Measurements from ENCODE around the gene IL2RA. TPM values are rescaled to one million over a fixed set of nuclear protein-coding genes. Genes with fewer than 3 reads are reported as not detected.
"Not testable (repeated sequence)": the region's sequence is repeated elsewhere in the genome, so short reads cannot be mapped to it uniquely, and the experiment has no call there.

The IL2RA gene
- polyA plus RNA-seq, 1 donor, result 0.05 TPM

DNA sequence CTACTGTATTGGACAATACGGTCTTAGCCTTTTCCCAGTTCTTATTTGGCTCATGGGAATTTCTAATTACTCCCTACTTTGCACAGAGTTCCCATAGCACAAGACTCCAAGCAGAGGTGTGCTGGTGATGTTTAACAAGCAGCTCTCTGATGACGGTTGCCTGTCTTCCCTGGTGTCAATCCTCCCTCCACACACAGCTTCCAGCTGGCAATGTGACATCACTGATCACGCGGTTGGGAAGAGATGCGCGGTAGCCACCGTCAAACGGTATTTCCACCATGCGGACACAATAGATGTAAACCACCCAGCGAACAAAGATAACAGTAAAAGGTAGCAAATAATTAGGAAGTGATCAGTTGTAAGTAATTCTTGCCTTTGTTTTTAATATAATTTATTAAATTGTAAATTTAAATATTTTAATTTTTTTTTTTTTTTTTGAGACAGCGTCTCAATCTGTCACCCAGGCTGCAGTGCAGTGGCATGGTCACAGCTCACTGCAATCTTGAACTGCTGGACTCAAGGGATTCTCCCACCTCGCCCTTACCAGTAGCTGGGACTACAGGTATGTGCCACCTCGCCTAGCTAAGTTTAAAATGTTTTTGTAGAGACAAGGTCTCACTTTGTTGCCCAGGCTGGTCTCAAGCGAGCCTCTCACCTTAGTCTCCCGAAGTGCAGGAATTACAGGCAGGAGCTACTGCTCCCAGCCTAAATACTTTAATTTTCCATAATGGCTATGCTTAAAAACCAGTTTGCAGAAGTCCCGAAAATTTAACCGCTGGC, 48.6 kb downstream of the IL2RA start:
- no peak for DNase-seq

DNA sequence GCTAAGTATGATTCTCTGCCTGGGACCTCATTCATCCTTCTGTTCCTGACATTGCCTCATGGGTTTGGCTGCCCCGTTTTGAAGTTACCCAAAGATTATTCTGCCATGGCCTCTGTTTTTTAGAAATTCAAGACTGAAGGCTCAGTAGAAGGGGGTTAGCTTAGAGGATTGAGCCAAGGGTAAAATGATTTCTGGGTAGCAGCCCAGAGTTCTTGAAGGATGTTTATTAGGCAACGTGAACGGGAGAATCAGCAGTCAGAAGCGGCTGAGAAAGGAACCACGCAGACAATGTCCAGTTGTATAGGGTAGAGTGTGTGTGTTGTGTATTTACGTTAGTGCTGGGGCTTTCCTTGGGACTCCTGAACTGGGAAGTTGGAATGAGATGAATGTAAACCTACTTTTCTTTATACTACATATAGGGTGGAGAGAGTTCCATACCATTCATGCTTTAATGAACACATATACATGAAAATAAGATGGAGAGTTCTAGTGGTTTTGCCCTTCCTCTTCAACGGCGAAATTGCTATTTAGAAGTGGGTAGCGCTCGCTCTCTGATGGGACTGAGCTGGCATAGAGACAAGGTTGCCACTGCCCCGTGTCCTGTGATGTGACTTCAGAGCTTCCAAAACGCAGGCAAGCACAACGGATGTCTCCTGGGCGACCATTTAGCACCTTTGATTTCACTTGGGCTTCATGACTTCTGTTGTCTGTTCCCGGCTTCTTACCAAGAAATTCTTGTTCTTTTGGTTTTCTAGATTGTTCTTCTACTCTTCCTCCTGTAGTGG, 49.9 kb downstream of the IL2RA start:
- DNase-seq, result no peak

DNA sequence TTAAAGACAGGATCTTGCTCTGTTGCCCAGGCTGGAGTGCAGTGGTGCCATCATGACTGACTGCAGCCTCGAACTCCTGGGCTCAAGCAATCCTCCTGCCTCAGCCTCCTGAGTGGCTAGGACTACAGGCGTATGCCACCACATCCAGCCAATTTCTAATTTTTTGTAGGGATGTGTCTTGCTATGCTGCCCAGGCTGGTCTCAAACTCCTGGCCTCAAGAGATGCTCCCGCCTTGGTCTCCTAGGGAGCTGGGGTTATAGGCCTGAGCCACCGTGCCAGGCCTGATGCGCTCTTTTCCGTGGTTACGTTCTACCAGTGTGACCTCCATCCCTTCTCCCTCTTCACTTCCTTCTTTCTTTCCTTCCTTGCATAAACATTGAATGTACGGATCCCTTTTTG, 50.6 kb downstream of the IL2RA start:
- DNase-seq, result no peak

DNA sequence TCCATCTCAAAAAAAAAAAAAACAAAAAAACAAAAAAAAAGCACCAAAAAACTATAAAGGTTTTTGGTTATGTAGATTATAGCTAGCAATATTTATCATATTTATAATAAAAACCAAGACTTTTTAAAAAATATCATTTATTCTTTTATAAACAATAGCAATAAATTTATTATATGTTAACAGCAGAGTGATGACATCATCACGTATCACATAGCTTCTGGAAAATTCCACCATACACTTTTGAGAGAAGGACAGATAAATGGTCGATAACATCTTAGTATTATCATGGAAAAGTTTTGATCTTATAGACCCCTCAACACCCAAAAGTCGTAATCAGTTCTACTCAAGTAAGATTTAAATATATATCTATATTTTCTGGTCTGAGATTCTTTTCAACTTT, 51.6 kb downstream of the IL2RA start:
- no peak for DNase-seq

DNA sequence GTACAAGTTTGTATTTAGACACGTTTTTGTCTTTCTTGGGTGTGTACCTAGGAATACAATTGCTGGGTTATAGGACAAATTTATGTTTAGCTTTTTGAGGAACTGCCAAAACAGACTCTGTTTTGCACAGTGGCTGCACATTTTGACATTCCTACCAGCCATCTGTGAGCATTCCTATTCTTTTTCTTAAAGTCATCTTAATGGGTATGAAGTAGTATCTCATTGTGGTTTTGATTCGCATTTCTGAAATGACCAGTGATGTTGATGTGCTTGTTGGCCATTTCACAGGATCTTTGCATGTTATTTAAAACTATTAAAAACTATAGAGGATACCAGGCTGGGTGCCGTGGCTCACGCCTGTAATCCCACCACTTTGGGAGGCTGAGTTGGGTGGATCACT, 52.2 kb downstream of the IL2RA start:
- no peak for DNase-seq

DNA sequence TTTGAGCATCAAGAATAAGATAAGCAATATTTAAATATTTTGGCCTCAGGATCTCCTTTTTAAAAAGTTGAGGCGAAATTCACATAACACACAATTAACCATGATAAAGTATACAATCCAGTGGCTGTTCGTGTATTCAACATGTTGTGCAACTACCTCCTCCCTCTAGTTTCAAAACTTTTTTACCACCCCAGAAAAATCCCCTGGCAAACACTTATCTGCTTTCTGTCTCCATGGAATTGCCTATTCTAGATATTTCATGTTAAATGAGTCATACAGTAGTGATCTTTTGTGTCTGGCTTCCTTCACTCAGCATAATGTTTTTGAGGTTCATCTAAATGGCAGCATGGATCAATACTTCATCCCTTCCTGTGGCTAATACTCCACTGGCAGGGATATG, 53.0 kb downstream of the IL2RA start:
- no peak for DNase-seq

DNA sequence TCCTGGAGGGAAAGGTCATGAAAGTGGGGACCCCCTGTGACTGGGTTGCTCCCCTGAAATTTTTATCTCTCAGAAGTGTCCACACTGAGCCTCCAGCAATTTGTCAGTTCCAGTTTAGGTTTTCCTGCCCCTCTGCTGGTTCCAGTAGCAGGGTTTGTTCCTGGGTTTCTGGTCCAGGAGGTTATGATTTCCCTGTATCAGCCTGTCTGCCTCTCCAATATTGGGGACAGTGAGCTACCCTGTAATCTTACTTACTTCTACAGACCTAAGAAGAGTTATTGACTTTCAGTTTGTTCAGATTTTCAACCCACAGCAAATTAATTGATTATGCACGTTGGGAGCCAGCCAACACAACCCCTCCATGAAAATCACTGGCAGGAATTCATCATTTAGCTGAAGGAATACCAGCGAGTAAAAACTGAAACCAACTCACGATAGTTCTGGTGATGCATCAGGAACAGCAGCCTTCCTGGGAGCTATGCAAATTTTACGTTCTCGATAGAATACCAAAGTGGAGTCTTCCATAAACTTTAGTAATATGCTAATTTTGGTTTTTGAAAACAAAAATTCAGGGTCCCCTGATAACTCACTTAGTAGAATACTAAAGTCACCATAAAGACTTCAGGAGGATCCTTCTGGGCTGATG, 53.5 kb downstream of the IL2RA start:
- DNase-seq, result no peak

DNA sequence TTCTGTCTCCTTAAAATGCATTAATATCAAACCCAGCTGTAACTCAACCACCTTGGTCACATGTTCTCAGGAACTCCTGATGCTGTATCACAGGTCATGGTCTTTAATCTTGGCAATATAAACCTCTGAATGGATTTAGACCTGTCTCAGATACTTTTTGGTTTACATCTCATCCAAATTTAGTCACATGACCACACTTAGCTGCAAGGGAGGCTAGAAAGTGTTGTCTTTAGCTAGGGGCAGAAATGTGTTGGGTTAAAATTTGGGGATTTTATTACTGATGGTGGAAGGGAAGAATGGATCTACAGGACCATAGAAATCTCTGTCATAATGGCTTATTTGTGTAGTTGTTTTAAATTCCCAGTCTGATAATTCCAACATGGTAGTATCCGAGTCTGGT, 55.2 kb downstream of the IL2RA start:
- no peak for DNase-seq

DNA sequence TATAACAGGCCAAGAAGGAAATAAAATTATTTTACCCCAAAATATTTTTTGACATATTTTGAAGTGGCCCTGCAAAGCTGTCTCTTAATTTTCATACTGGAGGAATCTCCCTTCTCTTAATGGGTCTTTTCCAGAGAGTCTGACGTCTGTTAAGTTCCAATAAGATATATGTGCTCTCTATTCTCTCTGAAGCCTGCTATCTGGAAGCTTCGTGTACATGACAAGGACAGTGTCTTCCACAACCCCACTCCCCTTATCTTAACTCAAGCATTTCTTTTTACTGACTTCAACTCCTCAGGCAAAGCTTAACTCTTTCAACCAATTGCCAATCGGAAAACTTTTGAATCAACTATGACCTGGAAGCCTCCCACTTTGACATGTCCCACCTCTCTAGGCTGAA, 55.6 kb downstream of the IL2RA start:
- no peak for DNase-seq

DNA sequence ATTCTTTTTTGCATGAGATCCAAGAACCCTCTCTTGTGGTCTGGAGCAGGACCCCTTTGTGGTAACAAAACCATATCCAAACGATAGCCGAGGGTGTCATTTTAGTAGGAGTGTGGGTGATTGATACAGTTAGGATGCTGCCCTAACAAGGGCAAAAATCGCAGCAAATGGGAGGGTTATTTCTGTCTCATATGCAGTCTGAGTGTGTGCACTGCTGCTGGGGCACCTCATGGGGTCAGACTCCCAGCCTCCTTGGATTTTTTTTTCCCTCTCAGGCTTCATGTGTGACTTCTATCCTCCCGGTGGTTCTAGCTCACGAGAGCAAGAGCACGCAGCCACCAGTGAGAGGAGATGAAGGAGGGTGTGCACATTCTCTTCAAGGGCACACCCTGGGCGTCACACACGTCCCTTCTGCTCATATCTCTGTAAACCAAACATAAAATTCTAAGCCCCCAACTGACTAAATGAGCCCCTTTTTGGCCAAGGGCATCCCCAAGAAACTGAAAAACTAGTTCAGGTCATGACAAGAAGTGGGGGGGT, 56.2 kb downstream of the IL2RA start:
- no peak for DNase-seq

DNA sequence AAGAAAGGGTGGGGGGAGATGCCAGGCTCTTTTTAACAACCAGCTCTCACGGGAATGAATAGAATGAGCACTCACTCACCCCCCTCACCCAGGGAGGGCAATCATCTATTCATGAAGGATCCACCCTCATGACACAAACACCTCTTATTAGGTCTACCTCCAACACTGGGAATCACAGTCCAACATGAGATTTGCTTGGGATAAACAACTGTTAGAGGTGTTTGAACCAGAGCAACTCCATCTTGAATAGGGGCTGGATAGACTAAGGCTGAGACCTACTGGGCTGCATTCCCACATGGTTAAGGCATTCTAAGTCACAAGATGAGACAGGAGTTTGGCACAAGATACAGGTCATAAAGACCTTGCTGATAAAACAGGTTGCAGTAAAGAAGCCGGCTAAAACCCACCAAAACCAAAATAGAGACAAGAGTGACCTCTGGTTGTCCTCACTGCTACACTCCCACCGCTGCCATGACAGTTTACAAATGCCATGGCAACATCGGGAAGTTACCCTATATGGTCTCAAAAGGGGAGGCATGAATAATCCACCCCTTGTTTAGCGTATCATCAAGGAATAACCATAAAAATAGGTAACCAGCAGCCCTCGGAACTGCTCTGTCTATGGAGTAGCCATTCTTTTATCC, 56.9 kb downstream of the IL2RA start:
- DNase-seq, result not testable (repeated sequence)

DNA sequence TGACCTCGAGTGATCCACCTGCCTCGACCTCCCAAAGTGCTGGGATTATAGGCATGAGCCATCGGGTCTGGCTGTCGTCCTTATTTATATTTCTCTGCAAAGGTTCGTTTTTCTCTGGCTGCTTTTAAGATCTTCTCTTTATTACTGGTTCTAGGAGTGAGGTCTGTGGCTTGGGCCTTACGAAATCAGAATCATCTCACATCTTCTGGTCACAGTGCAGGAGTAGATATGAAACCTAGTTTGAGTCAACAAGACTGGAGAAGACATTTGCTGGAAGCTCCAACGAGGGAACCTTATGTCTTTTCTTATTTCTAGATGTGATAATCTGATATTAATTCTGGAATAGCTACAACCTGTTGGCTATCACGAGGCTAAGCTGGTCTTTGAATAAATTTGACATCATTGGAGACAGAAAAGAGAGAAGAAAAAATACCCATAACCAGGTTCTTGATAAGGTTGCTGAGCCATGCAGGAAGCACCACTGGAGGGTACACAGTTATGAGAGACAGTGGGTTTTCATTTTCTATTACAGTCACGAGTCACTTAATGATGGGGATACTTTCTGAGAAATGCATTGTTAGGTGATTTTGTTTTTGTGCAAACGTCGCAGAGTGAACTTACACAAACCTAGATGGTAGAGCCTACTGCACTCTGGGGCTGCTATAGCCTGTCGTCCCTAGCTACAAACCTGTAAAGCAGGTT, 59.2 kb downstream of the IL2RA start:
- no peak for DNase-seq

DNA sequence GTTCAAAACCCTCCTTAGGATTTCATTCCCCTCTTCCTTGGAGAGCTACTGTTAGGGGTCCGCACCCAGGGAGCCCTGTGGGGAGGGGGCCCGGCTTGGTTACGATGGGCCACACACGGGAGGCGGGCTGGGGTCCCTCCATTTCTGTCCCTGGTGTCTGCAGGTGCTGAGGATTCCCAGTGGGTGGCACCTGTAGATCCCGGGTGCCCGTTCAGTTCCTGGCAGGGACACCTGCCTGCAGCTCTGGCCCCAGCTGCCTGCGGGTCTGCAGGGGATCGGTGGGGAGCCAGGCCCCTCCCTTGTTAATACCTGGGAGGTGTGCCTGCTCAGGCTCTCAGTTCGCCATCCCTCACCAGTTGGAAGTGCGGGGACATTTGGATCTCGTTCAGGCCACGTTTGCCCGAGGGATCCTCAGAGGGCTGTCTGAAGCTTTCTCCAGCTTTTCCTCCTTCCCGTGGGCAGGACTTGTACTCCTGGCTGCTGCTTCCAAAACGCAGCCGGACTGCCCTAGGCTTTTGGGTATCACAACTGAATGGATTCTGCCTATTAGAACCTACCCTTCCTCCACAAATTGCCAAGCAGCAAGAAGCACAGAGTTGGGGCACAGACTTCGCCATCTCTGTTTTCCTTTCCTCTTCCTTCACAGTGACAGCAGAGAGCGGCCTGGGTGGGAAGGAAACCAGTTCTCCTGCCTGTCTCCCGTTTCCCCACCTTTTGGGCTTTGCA, 62.6 kb downstream of the IL2RA start:
- DNase-seq, result no peak

DNA sequence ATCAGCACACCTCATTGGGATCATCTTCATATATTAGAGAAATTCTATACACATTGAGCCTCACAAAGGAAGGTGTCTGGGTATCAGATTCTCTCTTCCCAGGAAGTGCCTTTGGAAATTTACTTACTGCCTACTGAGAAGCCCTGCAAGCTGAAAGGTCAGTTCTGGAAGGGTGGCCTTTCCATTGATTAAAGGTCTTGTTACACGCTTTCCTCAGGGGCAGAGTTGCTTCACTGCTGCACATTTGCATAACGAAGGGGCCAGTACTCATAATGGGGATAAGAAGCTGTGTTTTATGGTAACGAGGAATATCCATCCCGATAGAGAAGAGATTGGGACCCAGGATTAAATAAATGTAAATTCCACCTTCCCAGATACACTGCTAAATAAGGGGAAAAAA, 65.5 kb downstream of the IL2RA start:
- no peak for DNase-seq

DNA sequence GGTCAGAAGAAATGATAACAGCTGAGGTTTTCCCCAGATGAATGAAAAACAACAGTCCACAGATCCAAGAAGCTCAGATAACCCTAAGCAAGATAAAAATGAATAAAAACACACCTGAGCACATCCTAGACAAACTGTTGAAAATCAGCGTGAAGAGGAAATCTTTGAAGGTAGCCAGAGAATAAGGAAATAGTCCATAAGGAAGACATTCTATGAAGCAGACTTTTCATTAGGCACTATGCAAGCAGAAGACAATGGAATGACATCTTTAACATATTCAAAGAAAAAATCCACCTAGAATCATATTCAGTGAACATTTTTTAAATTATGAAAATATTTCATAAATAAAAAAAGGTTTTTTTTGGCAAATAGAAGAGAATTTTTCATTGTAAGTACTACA, 69.8 kb downstream of the IL2RA start:
- DNase-seq, result no peak

DNA sequence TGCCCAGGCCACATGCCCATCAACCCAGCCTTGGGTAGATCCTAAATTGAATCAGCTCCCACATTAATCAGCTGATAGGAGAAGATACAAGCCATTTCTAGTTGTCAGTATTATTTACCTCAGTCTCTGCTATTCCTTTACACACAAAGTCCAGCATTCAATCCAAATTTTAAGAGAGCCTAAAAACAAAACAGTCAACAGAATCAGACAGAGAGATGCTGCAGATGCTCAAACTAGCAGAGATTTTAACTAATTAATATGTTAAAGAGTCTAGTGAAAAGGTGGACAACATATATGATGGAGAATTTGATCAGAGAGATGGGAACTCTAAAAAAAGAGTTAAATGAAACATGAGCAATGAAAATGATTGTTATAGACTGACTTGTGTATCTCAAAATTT, 70.5 kb downstream of the IL2RA start:
- DNase-seq, result no peak

DNA sequence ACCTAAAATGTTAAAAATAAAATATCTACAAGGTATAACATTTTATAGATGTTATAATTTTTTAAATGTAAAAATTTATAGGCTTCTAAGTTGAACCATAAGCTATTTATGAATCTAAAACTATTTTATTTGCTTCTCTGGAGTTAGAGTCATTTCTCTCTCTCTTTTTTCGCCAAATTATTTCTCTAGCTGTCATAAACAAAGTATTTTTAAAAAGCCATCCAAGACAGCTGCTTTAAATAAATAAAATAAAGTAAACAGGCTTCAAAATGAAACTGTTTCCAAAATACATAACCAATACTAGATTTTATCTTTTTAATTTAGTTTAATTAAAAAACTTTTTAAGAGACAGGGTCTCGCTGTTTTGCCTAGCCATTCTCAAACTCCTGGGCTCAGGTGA, 72.4 kb downstream of the IL2RA start:
- no peak for DNase-seq

DNA sequence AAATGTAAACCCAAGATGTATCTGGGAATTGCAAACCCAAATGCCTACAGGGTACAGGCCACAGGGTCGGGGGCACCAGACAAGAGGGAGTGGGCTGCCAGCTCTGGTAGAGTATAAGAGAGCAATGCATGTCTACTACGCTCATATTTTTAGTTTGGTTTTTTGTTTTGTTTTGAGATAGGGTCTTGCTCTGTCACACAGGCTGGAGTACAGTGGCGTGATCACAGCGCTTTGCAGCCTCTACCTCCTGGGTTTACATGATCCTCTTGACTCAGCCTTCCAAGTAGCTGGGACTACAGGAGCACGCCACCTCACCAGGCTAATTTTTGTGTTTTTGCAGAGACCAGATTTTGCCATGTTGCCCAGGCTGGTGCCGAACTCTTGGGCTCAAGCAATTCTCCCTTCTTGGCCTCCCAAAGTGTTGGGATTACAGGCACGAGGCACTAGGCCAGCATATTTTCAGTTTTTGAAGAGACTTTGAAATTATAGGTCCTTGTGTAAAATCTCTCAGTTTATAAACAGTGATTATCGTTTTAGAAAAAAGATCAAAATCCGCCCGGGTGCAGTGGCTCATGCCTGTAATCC, 73.7 kb downstream of the IL2RA start:
- no peak for DNase-seq

DNA sequence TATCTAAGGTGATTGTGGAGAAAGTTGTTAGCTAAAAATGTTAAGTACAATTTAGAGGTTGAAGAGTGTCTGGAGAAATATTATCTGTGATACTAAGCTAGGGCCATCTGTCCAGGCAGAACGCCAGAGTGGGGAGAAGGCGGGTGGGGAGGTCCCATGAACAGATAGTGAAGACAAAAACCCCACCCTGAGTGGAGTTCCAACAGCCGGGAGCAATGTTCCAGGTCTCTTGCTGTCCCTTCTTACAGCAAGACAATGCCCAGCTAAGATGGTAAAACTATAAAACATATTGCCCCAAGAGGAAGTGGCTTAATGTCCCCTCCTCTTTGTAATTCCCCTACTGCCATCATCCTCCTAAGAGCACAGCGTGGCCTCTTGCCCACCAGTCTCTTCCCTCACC, 74.4 kb downstream of the IL2RA start:
- no peak for DNase-seq

DNA sequence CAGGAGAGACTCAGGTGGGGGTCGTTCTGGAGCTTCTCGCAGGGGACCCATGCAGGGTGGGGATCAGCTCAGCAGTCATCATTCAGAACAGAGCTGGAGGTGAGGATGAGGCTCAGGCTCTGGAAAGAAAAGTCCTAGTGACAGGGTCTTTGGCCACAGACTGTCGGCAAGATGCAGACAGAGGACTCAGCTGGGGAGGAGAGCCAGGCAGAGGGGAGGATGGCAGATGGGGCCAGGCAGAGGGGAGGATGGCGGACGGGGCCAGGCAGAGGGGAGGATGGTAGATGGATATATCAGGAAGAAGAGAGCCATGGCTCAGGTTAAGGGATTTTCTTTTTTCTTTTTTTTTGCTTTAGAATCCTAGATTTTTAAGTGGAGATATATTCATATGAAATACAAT, 77.1 kb downstream of the IL2RA start:
- DNase-seq, result no peak

DNA sequence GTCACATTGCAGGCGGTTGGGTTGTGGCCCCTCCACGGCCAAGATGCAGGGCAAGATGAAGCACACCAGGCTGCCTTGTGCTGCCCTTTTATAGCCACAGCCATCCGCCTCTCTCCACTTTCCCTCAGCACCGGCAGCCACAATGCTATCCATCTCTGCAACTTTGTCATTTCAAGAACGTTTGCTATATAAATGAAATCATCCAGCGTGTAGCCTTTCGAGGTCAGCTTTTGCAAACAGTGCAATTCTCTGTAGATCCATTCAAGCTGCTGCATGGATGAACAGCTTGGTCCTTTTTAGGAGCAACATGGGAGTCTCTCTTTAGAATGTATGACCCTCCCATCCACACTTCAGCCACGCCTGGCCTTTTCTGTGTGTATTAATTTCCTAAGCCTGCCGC, 78.4 kb downstream of the IL2RA start:
- DNase-seq, result peak; percentile 34

Data from left kidney (tissue), 2 donors.